ENCODE results near the gene SMNDC1. TPM values are rescaled to one million over a fixed set of nuclear protein-coding genes. Genes with fewer than 3 reads are reported as not detected.

The SMNDC1 gene
- total and polyA plus RNA-seq, 4 donors = 4.9 to 6.8 (median 6.0) TPM

DNA sequence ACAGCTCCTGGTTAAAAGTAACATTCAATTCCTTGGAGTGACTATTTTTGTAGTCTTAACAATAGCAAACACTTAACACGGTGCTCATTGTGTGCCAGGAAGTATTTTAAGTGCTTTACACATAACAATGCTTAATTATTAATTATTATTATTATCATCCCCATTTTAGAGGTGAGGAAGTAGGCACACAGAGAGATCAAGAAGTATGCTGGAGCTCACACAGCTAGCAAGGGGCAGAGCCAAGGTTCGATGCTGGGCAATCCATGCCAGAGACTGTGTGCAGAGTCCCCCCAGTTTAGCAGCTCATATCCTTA is 48.2 kb upstream of the SMNDC1 start:
- 56% methylated on average over 2 of the region's 2 CpGs for WGBS
- DNase-seq (ENCODE audit: low spot score) = no peak

GRCh38 chr10:110350812-110351211 is 46.1 kb upstream of the SMNDC1 start:
- Histone ChIP-seq H3K27ac (ENCODE audit: low read depth in 1 of 2, low read length in 2 of 2) (no peak overlapping the region), H3K27me3 (ENCODE audit: control insufficient read depth in 4 of 4, insufficient read depth in 4 of 4, low read length in 3 of 4) (no peaks in the 10 kb centered on the region), H3K9ac (ENCODE audit: low read depth in 1 of 2, low read length in 2 of 2) (no peak overlapping the region), H3K9me3 (ENCODE audit: control insufficient read depth in 4 of 4, low read length in 3 of 4) (no peaks in the 10 kb centered on the region), H3K4me1 (ENCODE audit: control insufficient read depth in 4 of 4, insufficient read depth in 4 of 4, low read length in 3 of 4) (no peaks in the 10 kb centered on the region), H3K36me3 (ENCODE audit: control insufficient read depth in 4 of 4, insufficient read depth in 3 of 4, low read depth in 1 of 4, low read length in 3 of 4) (no peaks in the 10 kb centered on the region), H3K4me3 (ENCODE audit: low read depth in 1 of 3, low read length in 3 of 3) (no peak overlapping the region)
- TF ChIP-seq FOXA1 (IDR thresholded peaks at IDR 0.05) (no peak), EGR1 (IDR thresholded peaks at IDR 0.05; ENCODE audit: low read depth in 2 of 2) (no peak), REST (IDR thresholded peaks at IDR 0.05) (no peak), NR2F2 (IDR thresholded peaks at IDR 0.05) (no peak), HNF4A (conservative IDR thresholded peaks at IDR 0.05) (no peak), JUND (IDR thresholded peaks at IDR 0.05) (no peak), GABPA (IDR thresholded peaks at IDR 0.05 in 1 of 2, conservative IDR thresholded peaks at IDR 0.05 in 1 of 2) (no peak), ZBTB33 (IDR thresholded peaks at IDR 0.05) (no peak), TAF1 (conservative IDR thresholded peaks at IDR 0.05) (no peak)
- no peak for DNase-seq (ENCODE audit: low spot score)
- 98% methylated on average over 2 of the region's 2 CpGs for WGBS

More for the DNA sequence above, 48.2 kb upstream of the SMNDC1 start:
- Histone ChIP-seq H3K4me3 (ENCODE audit: low read depth in 1 of 3, low read length in 3 of 3) (no peak overlapping the region), H3K9me3 (ENCODE audit: control insufficient read depth in 4 of 4, low read length in 3 of 4) (no peaks in the 10 kb centered on the region), H3K9ac (ENCODE audit: low read depth in 1 of 2, low read length in 2 of 2) (no peak overlapping the region), H3K27ac (ENCODE audit: low read depth in 1 of 2, low read length in 2 of 2) (no peak overlapping the region), H3K36me3 (ENCODE audit: control insufficient read depth in 4 of 4, insufficient read depth in 3 of 4, low read depth in 1 of 4, low read length in 3 of 4) (no peaks in the 10 kb centered on the region), H3K27me3 (ENCODE audit: control insufficient read depth in 4 of 4, insufficient read depth in 4 of 4, low read length in 3 of 4) (no peaks in the 10 kb centered on the region), H3K4me1 (ENCODE audit: control insufficient read depth in 4 of 4, insufficient read depth in 4 of 4, low read length in 3 of 4) (no peaks in the 10 kb centered on the region)
- TF ChIP-seq ZBTB33 (IDR thresholded peaks at IDR 0.05) = no peak
- TF ChIP-seq GABPA (IDR thresholded peaks at IDR 0.05 in 1 of 2, conservative IDR thresholded peaks at IDR 0.05 in 1 of 2) = no peak
- TF ChIP-seq FOXA2 (IDR thresholded peaks at IDR 0.05) = no peak
- TF ChIP-seq FOXA1 (IDR thresholded peaks at IDR 0.05) = no peak
- TF ChIP-seq JUND (IDR thresholded peaks at IDR 0.05) = no peak
- no peak for TF ChIP-seq HNF4A (conservative IDR thresholded peaks at IDR 0.05)
- TF ChIP-seq REST (IDR thresholded peaks at IDR 0.05) = no peak
- TF ChIP-seq RXRA (IDR thresholded peaks at IDR 0.05) = no peak
- TF ChIP-seq EGR1 (IDR thresholded peaks at IDR 0.05; ENCODE audit: low read depth in 2 of 2) = no peak

Measured in liver (tissue), 9 donors.